ENCODE measurements around the gene TMEM247.

The TMEM247 gene

DNA sequence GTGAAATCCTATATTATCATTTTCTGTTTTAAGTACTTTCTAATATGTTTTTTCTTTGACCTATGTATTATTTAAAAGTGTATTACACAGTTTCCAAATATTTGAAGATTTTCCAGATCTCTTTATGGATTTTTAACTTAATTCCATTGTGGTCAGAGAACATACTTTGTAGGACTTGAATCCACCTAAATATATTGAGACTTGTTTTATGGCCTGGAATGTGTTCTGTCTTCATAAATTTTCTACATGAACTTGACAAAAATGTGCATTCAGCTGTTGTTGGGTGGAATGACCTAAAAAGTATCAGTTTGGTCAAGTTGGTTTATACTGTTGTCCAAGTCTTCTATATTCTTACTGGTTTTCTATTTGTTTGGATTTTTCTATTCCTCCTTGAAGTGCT, 33.8 kb upstream of the TMEM247 start:
- no peak overlapping the region for H2AFZ ChIP-seq (ENCODE audit: low read depth, low read length)
- no peak overlapping the region for H3K27ac ChIP-seq (ENCODE audit: low read length)
- no peak overlapping the region for H3K9ac ChIP-seq (ENCODE audit: low read depth, low read length)
- H3K4me1 ChIP-seq (ENCODE audit: insufficient read depth, low read length), result peaks cover 2% of the 10 kb centered on the region; the same call in 1 of the 2 replicates
- no peak for TF ChIP-seq EZH2 (IDR thresholded peaks at IDR 0.05; ENCODE audit: borderline replicate concordance, low read depth, low read length, severe bottlenecking)
- TF ChIP-seq, protein P1, sequence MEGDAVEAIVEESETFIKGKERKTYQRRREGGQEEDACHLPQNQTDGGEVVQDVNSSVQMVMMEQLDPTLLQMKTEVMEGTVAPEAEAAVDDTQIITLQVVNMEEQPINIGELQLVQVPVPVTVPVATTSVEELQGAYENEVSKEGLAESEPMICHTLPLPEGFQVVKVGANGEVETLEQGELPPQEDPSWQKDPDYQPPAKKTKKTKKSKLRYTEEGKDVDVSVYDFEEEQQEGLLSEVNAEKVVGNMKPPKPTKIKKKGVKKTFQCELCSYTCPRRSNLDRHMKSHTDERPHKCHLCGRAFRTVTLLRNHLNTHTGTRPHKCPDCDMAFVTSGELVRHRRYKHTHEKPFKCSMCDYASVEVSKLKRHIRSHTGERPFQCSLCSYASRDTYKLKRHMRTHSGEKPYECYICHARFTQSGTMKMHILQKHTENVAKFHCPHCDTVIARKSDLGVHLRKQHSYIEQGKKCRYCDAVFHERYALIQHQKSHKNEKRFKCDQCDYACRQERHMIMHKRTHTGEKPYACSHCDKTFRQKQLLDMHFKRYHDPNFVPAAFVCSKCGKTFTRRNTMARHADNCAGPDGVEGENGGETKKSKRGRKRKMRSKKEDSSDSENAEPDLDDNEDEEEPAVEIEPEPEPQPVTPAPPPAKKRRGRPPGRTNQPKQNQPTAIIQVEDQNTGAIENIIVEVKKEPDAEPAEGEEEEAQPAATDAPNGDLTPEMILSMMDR (IDR thresholded peaks at IDR 0.05; ENCODE audit: borderline replicate concordance, extremely low read depth, low read length, poor library complexity, severe bottlenecking), result no peak
- H3K4me3 ChIP-seq (ENCODE audit: low read depth in 1 of 2, low read length in 2 of 2), result no peak overlapping the region
- no peaks in the 10 kb centered on the region for H3K79me2 ChIP-seq (ENCODE audit: insufficient read depth, low read length)
- no peak overlapping the region for H3K4me2 ChIP-seq (ENCODE audit: insufficient read depth, low read length)
- DNase-seq, result no peak
- no peaks in the 10 kb centered on the region for H3K36me3 ChIP-seq (ENCODE audit: insufficient read depth, low read length)
- no peaks in the 10 kb centered on the region for H3K27me3 ChIP-seq (ENCODE audit: insufficient read depth, low read length, poor library complexity)
- peaks cover 3% of the 10 kb centered on the region for H3K9me3 ChIP-seq (ENCODE audit: insufficient read depth, low read length, severe bottlenecking)
- no peak for ATAC-seq (ENCODE audit: insufficient read depth, low read depth)
- H4K20me1 ChIP-seq (ENCODE audit: insufficient read depth, low read length), result no peaks in the 10 kb centered on the region

DNA sequence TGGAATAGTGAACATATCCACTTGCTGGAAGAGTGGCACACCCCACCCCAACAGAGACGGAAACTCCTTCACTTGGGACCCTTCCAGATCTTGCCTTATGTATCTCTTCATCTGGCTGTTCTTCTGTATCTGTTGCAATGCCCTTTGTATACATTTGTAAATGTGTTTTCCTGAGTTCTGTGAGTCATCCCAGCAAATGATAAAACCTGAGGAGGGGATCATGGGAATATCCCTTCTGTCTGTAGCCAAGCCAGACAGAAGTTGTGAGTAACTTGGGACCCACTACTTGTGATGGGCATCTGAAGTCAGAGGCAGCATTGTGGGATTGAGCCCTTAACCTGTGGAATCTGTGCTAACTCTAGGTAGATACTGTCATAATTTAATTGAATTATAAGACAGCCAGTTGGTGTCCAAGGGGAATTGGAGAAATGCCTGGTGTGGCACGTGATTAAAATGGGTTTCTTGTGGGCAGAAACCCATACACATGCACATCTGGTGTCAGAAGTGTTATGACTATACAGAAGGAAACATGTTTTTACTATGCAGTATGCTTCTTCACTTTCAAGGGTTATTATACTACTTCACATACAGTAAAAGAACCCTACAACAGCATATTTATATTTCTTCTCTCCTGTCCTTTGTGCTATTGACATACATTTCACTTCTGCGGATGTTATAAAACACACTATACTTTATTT, 32.3 kb upstream of the TMEM247 start:
- Histone ChIP-seq H3K27ac (ENCODE audit: low read length) (no peak overlapping the region), H3K36me3 (ENCODE audit: insufficient read depth, low read length) (no peaks in the 10 kb centered on the region), H2AFZ (ENCODE audit: low read depth, low read length) (no peak overlapping the region), H3K9ac (ENCODE audit: low read depth, low read length) (no peak overlapping the region), H3K79me2 (ENCODE audit: insufficient read depth, low read length) (no peaks in the 10 kb centered on the region), H3K9me3 (ENCODE audit: insufficient read depth, low read length, severe bottlenecking) (peaks cover 3% of the 10 kb centered on the region), H4K20me1 (ENCODE audit: insufficient read depth, low read length) (no peaks in the 10 kb centered on the region), H3K4me1 (ENCODE audit: insufficient read depth, low read length) (no peaks in the 10 kb centered on the region), H3K27me3 (ENCODE audit: insufficient read depth, low read length, poor library complexity) (no peaks in the 10 kb centered on the region), H3K4me2 (ENCODE audit: insufficient read depth, low read length) (no peak overlapping the region), H3K4me3 (ENCODE audit: low read depth in 1 of 2, low read length in 2 of 2) (no peak overlapping the region)
- no peak for TF ChIP-seq EZH2 (IDR thresholded peaks at IDR 0.05; ENCODE audit: borderline replicate concordance, low read depth, low read length, severe bottlenecking)
- TF ChIP-seq, protein P1 (IDR thresholded peaks at IDR 0.05; ENCODE audit: borderline replicate concordance, extremely low read depth, low read length, poor library complexity, severe bottlenecking), result no peak
- no peak for ATAC-seq (ENCODE audit: insufficient read depth, low read depth)
- no peak for DNase-seq

DNA sequence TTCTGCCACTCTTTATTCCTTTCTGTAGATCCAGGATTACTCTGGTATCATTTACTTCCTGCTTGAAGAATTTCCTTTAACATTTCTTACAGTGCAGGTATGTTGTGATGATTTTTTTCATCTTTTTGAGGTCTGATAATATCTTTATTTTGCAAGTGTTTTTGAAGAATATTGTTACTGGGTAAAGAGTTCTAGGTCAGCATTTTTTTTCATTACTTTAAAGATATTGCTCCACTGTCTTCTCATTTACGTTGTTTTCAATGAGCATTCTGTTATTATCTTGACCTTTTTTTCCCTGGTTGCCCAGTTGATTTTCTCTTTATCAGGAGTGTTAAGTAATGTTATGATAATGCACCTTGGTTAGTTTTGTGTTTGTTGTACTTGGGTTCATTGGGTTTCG, 31.7 kb upstream of the TMEM247 start:
- Histone ChIP-seq H3K9me3 (ENCODE audit: insufficient read depth, low read length, severe bottlenecking) (peaks cover 3% of the 10 kb centered on the region), H3K4me3 (ENCODE audit: low read depth in 1 of 2, low read length in 2 of 2) (no peak overlapping the region), H3K79me2 (ENCODE audit: insufficient read depth, low read length) (no peaks in the 10 kb centered on the region), H3K9ac (ENCODE audit: low read depth, low read length) (no peak overlapping the region), H4K20me1 (ENCODE audit: insufficient read depth, low read length) (no peaks in the 10 kb centered on the region), H3K27me3 (ENCODE audit: insufficient read depth, low read length, poor library complexity) (no peaks in the 10 kb centered on the region), H3K36me3 (ENCODE audit: insufficient read depth, low read length) (no peaks in the 10 kb centered on the region), H2AFZ (ENCODE audit: low read depth, low read length) (no peak overlapping the region), H3K27ac (ENCODE audit: low read length) (no peak overlapping the region), H3K4me1 (ENCODE audit: insufficient read depth, low read length) (no peaks in the 10 kb centered on the region), H3K4me2 (ENCODE audit: insufficient read depth, low read length) (no peak overlapping the region)
- no peak for DNase-seq
- TF ChIP-seq, protein P1 (IDR thresholded peaks at IDR 0.05; ENCODE audit: borderline replicate concordance, extremely low read depth, low read length, poor library complexity, severe bottlenecking), result no peak
- TF ChIP-seq EZH2 (IDR thresholded peaks at IDR 0.05; ENCODE audit: borderline replicate concordance, low read depth, low read length, severe bottlenecking), result no peak
- ATAC-seq (ENCODE audit: insufficient read depth, low read depth), result no peak
